HCT116 (cell line): ENCODE results near the gene BABAM2. TPM values are rescaled to one million over a fixed set of nuclear protein-coding genes. Genes with fewer than 3 reads are reported as not detected.

Experiments
- ATAC-seq: fragments of 200-7000 bp; cut with Tn5 transposase; 2 replicates; pipeline ENCODE4 v1.9.1; 2020; ENCODE audit warnings: mild to moderate bottlenecking, moderate library complexity
- BruUV-seq: library from RNA; stranded (reverse); fragments of 400-500 nt; replicated peaks from 2 replicates; lab custom pipeline; 2021; lab: Mats Ljungman, UMichigan
- CTCF ChIA-PET: fragments of 300-600 bp; sonication (Branson Sonifier 250); formaldehyde crosslinking; loops from one replicate; lab custom pipeline; 2021; ENCODE audit warnings: antibody characterized with exemption; lab: Charles Lee
- POLR2A ChIA-PET: fragments of 300-600, 350-600 bp; sonication (Branson Sonifier 250); formaldehyde crosslinking; loops from one replicate; lab custom pipeline; 2021; ENCODE audit warnings: antibody characterized with exemption; lab: Charles Lee
- RAD21 ChIA-PET, 2 experiments: fragments of 300-600 bp; sonication (Branson Sonifier 250); formaldehyde crosslinking; loops; one replicate each; lab custom pipeline; 2023; ENCODE audit warnings: low total read pairs in 2 of 2; ENCODE audit not compliant: uncharacterized antibody in 2 of 2, unreplicated experiment in 2 of 2, low non-redundant PET in 1 of 2; lab: Charles Lee
- DNase-seq: peaks from one replicate; pipeline ENCODE4 v3.0.0-alpha.2; 2010; ENCODE audit warnings: low read depth, low spot score
- H2AFZ ChIP-seq: fragments of 200-600 bp; shearing (Covaris generic), sonication (generic); 2 replicates; pipeline ENCODE4 v1.6.1; 2017; ENCODE audit warnings: low read depth, mixed run types, mixed read lengths, antibody characterized with exemption, low read length; ENCODE audit not compliant: poor library complexity, severe bottlenecking
- H3K27ac ChIP-seq: 2 replicates; pipeline ENCODE4 v1.5.1; 2012; ENCODE audit warnings: low read depth, low read length
- H3K27me3 ChIP-seq: fragments of 200-600 bp; sonication (generic); 2 replicates; pipeline ENCODE4 v1.6.1; 2016; ENCODE audit warnings: mixed run types, low read length, mixed read lengths; ENCODE audit not compliant: insufficient read depth
- H3K36me3 ChIP-seq, 2 experiments: fragments of 200-500 bp in 1 of 2; fragments of 200-600 bp in 1 of 2; sonication (Bioruptor generic) in 1 of 2; sonication (generic) in 1 of 2; 2 replicates each; pipeline versions ENCODE4 v1.5.1 to v1.6.1; 2014 to 2016; ENCODE audit warnings: low read length in 2 of 2, inconsistent platforms in 1 of 2, mixed read lengths in 1 of 2, mixed run types in 1 of 2; ENCODE audit not compliant: insufficient read depth in 2 of 2, control insufficient read depth in 1 of 2
- H3K4me1 ChIP-seq, 2 experiments: fragments of 200-600 bp in 1 of 2; sonication (generic) in 1 of 2; 2 replicates each; pipeline versions ENCODE4 v1.5.1 to v1.6.1; 2012 to 2017; ENCODE audit warnings: low read length in 2 of 2, inconsistent platforms in 1 of 2, mild to moderate bottlenecking in 1 of 2, mixed read lengths in 1 of 2, mixed run types in 1 of 2, moderate library complexity in 1 of 2; ENCODE audit not compliant: insufficient read depth in 2 of 2, control insufficient read depth in 1 of 2
- H3K4me2 ChIP-seq: fragments of 200-600 bp; sonication (generic); 2 replicates; pipeline ENCODE4 v1.6.1; 2017; ENCODE audit warnings: mixed run types, low read length, mixed read lengths
- H3K4me3 ChIP-seq, 2 experiments: fragments of 200-600 bp in 1 of 2; sonication (generic) in 1 of 2; replicated peaks in 1 of 2; 2 replicates each; pipeline ENCODE4 v1.5.1; 2011 to 2016; ENCODE audit warnings: low read length in 2 of 2, control low read depth in 1 of 2, low read depth in 1 of 2, mild to moderate bottlenecking in 1 of 2, mixed read lengths in 1 of 2, mixed run types in 1 of 2
- H3K79me2 ChIP-seq: fragments of 200-600 bp; sonication (generic); 2 replicates; pipeline ENCODE4 v1.6.1; 2017; ENCODE audit warnings: mild to moderate bottlenecking, mixed run types, low read length, moderate library complexity, mixed read lengths; ENCODE audit not compliant: insufficient read depth
- H3K9ac ChIP-seq: fragments of 200-600 bp; sonication (generic); 2 replicates; pipeline ENCODE4 v1.6.1; 2016; ENCODE audit warnings: low read length, mixed read lengths
- H3K9me2 ChIP-seq: fragments of 200-600 bp; sonication (generic), shearing (Covaris generic); 2 replicates; pipeline ENCODE4 v1.6.1; 2017; ENCODE audit warnings: mixed run types, mild to moderate bottlenecking, moderate library complexity; ENCODE audit not compliant: insufficient read depth
- H3K9me3 ChIP-seq, 2 experiments: fragments of 200-500 bp in 1 of 2; fragments of 200-600 bp in 1 of 2; sonication (Bioruptor generic) in 1 of 2; sonication (generic) in 1 of 2; 2 replicates each; pipeline ENCODE4 v1.6.1; 2014 to 2017; ENCODE audit warnings: low read length in 2 of 2, mixed read lengths in 2 of 2, inconsistent platforms in 1 of 2, low read depth in 1 of 2, mild to moderate bottlenecking in 1 of 2, mixed run types in 1 of 2, moderate library complexity in 1 of 2; ENCODE audit not compliant: control insufficient read depth in 1 of 2, insufficient read depth in 1 of 2
- H4K20me1 ChIP-seq: fragments of 200-600 bp; sonication (generic), shearing (Covaris generic); 2 replicates; pipeline ENCODE4 v1.6.1; 2017; ENCODE audit warnings: mixed run types, mild to moderate bottlenecking, moderate library complexity; ENCODE audit not compliant: insufficient read depth
- CTCF ChIP-seq, 3 experiments: fragments of 200-600 bp in 1 of 3; sonication (generic) in 1 of 3; IDR thresholded peaks in 2 of 3; conservative IDR thresholded peaks in 1 of 3; 2 replicates each; pipeline ENCODE4 v1.5.1; 2012 to 2017; ENCODE audit warnings: low read depth in 2 of 3, low read length in 2 of 3, antibody characterized with exemption in 1 of 3, borderline replicate concordance in 1 of 3, control low read depth in 1 of 3, mild to moderate bottlenecking in 1 of 3, mixed read lengths in 1 of 3, mixed run types in 1 of 3, moderate library complexity in 1 of 3; ENCODE audit not compliant: insufficient read depth in 1 of 3
- ELF1 ChIP-seq: IDR thresholded peaks from 2 replicates; pipeline ENCODE4 v1.6.1; 2012; ENCODE audit warnings: low read depth, borderline replicate concordance
- EZH2 ChIP-seq: fragments of 200-600 bp; sonication (generic); IDR thresholded peaks from 2 replicates; pipeline ENCODE4 v1.6.1; 2017; ENCODE audit warnings: antibody characterized with exemption, mixed run types
- FOSL1 ChIP-seq: IDR thresholded peaks from 2 replicates; pipeline ENCODE4 v1.6.1; 2012; ENCODE audit warnings: low read depth
- POLR2A ChIP-seq: IDR thresholded peaks from 2 replicates; pipeline ENCODE4 v1.7.0; 2011; ENCODE audit warnings: borderline replicate concordance; ENCODE audit not compliant: insufficient read depth, insufficient read length; ENCODE audit errors: extremely low read depth
- RAD21 ChIP-seq: IDR thresholded peaks from 2 replicates; pipeline ENCODE4 v1.6.1; 2012; ENCODE audit warnings: low read depth, mild to moderate bottlenecking
- REST ChIP-seq: IDR thresholded peaks from 2 replicates; pipeline ENCODE4 v1.6.1; 2012; ENCODE audit warnings: low read depth
- SP1 ChIP-seq: IDR thresholded peaks from 2 replicates; pipeline ENCODE4 v1.6.1; 2012; ENCODE audit warnings: low read depth
- ZFX ChIP-seq: fragments of 450-650 bp; IDR thresholded peaks from 2 replicates; pipeline ENCODE4 v1.6.1; 2017
- ZNF274 ChIP-seq: fragments of 200-500 bp; sonication (Bioruptor generic); IDR thresholded peaks from 2 replicates; pipeline ENCODE4 v1.6.1; 2014; ENCODE audit warnings: mild to moderate bottlenecking, low read depth, low read length, inconsistent platforms
- intact Hi-C: fragments of 100-400 bp; cut with micrococcal nuclease; formaldehyde crosslinking; loops from 2 replicates; pipeline ENCODE4 v1.10.0; 2022
- microRNA-seq: library from miRNA; unstranded; fragments of <30 nt; microRNA quantifications from one replicate; pipeline ENCODE4, GENCODE V29; 2016; ENCODE audit warnings: borderline number of aligned reads
- total RNA-seq: library from RNA; stranded (reverse); gene quantifications from one replicate; pipeline ENCODE4 v1.2.1, GENCODE V29; 2021; ENCODE audit not compliant: unreplicated experiment

BABAM2 gene
- total RNA-seq, 1 experiment from 2014 or later, result 23.8 TPM

GRCh38 chr2:28387082-28387960 lies 496.8 kb downstream of the BABAM2 start:
- TF ChIP-seq POLR2A (no peak), ZFX (no peak), CTCF (IDR thresholded peaks at IDR 0.05 in 2 of 3, conservative IDR thresholded peaks at IDR 0.05 in 1 of 3; ENCODE audit: borderline replicate concordance in 1 of 3, insufficient read depth in 1 of 3, low read depth in 2 of 3, low read length in 2 of 3) (no peak), ZNF274 (no peak), SP1 (no peak), EZH2 (no peak), REST (no peak), FOSL1 (no peak), RAD21 (no peak), ELF1 (no peak)
- TF ChIP-seq, all 23 proteins: peak for 0
- CTCF ChIA-PET, result no interaction called here
- Histone ChIP-seq H3K79me2 (no peaks in the 10 kb centered on the region), H2AFZ (peak overlapping the region; percentile 16), H3K4me3 (no peak overlapping the region), H3K27ac (no peak overlapping the region), H3K9me3 (no peaks in the 10 kb centered on the region), H3K9ac (no peak overlapping the region), H3K4me2 (peak overlapping the region; percentile 39), H3K4me1 (peaks cover 23 to 45% of the 10 kb centered on the region in 2 experiments), H4K20me1 (no peaks in the 10 kb centered on the region), H3K27me3 (no peaks in the 10 kb centered on the region), H3K36me3 (no peaks in the 10 kb centered on the region), H3K9me2 (no peaks in the 10 kb centered on the region)
- RAD21 ChIA-PET, result no interaction called here
- intact Hi-C loops, result no loop called here
- no TSS peak for BruUV-seq
- DNase-seq, result no peak
- no peak for ATAC-seq
- POLR2A ChIA-PET, result no interaction called here

Small RNA genes within 50 kb of the gene (microRNA-seq; reads per million reads assigned to microRNA genes)
- gene MIR4263, result not detected

Other genes with a start within 250 kb of the BABAM2 start
- gene SUPT7L, start 227.1 kb upstream of the BABAM2 start, total RNA-seq, result 25.2 TPM
- gene SLC4A1AP, start 226.8 kb upstream of the BABAM2 start, total RNA-seq, result 19.8 TPM
- 66.3 TPM for gene MRPL33, start 119.0 kb upstream of the BABAM2 start, total RNA-seq
- 2.4 TPM for gene RBKS, start 342 bp upstream of the BABAM2 start, total RNA-seq